SH-SY5Y (cell line): ENCODE results near the gene CDH15.

Source experiments
- GATA2 ChIP-seq: IDR thresholded peaks from 2 replicates; pipeline ENCODE4 v1.6.1; 2011; ENCODE audit warnings: mild to moderate bottlenecking, low read depth, low read length
- GATA3 ChIP-seq: IDR thresholded peaks from 2 replicates; pipeline ENCODE4 v1.6.1; 2011; ENCODE audit warnings: low read depth, mild to moderate bottlenecking, low read length, moderate library complexity

The CDH15 gene

GRCh38 chr16:89233678-89234490 is 62.3 kb downstream of the CDH15 start:
- TF ChIP-seq GATA2, result no peak
- no peak for TF ChIP-seq GATA3

DNA sequence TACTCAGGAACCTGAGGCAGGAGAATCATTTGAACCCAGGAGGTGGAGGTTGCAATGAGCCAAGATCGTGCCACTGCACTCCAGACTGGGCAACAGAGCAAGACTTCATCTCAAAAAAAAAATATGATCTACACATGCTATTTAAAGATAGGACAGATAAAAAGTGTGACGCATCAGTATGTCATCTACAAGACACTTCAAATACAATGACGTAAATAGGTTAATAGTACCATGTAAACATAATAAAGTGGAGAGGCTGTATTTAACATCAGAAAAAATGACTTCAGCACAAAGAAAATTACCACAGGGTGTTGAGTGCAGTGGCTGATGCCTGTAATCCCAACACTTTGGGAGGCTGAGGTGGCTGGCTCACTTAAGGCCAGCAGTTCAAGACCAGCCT is 66.2 kb downstream of the CDH15 start:
- TF ChIP-seq GATA3 (no peak), GATA2 (no peak)

- TF ChIP-seq GATA2 (no peak), GATA3 (no peak)
Observed at GRCh38 chr16:89241187-89242007, 69.8 kb downstream of the CDH15 start.

DNA sequence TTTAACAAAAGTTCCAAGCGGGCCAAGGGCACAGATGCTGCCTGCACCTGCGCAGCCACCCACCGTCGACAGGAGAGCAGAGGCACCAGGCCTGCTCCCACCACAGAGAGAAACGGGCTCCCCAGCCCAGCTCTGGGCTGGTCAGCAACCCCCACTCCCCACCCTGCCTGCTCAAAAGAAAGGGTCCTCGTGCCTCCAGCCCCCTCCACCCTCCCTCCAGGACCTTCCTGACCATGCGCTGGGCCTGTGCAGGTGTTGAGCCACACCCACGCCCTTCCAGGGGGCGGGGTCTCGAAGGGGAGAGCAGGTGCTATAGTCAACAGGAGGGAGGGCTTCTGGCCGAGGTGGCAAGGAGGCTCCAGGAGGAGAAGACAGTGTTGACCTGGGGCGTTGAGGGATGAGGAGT is 71.2 kb downstream of the CDH15 start:
- TF ChIP-seq GATA3, result no peak
- TF ChIP-seq GATA2, result no peak

DNA sequence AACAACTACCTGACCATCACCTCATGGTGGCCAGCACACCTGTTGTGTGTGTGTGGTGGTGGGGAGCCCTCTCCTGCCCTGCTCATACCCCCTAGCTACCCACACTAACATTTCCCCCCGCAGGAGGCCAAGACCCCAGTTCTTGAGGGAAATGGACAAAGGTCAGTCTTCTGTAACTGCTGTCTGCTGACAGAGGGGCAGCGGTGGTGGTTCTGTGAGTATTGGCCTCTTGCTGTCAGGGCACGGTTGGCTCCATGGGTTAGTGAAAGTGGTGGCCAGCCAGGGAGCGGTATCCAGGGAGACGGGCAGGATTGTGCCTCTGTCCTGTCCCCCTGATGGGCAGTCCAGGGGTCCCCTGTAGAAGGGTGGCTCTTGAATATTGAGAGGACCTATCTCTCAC is 72.1 kb downstream of the CDH15 start:
- TF ChIP-seq GATA2, result no peak
- TF ChIP-seq GATA3, result no peak

GRCh38 chr16:89244754-89245153 is 73.2 kb downstream of the CDH15 start:
- no peak for TF ChIP-seq GATA3
- TF ChIP-seq GATA2, result no peak
